CD4-positive, alpha-beta T cell treated with Interleukin-6 for 4 hours (primary cell): Measurements from ENCODE around the gene FSTL3.
"Not testable (repeated sequence)": the region's sequence is repeated elsewhere in the genome, so short reads cannot be mapped to it uniquely, and the experiment has no call there.

ENCODE experiments used
- DNase-seq: peaks from one replicate; pipeline ENCODE4 v3.0.0-alpha.2; 2020; ENCODE audit warnings: mixed read lengths

Gene FSTL3

DNA sequence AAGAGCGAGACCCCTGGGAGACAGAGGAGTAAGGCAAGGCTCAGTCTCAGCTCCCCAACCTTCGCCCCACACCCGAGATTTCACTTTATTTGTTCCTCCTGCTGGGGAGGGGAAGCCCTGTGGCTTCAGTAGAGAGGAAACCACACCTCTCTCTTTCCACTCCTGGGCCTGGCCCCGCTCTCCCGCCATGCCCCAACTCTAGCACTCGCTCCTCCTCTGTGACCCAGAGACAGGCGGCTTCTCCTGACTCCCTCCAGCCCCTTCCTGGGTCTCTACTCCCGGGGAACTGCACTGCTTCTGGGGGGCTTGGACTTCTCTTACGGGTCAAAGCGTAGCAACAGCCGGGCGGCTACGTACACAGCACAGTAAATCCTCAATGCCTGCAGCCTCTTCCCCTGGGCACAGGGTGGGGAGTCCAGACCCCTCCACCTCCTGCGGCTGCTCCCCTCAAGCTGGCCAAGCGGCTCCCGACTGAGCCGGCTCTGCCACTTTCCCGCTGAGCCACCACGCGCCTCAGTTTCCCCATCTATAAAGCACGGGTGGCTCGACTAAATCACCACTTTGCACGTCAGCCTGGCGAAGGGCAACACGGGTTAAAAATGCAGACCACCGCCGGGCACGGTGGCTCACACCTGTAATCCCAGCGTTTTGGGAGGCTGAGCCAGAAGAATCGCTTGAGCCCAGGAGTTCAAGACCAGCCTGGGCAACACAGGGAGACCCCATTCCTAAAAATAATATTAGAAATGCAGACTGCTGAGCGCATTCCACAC, 14.6 kb upstream of the FSTL3 start:
- peak; percentile 73 for DNase-seq

DNA sequence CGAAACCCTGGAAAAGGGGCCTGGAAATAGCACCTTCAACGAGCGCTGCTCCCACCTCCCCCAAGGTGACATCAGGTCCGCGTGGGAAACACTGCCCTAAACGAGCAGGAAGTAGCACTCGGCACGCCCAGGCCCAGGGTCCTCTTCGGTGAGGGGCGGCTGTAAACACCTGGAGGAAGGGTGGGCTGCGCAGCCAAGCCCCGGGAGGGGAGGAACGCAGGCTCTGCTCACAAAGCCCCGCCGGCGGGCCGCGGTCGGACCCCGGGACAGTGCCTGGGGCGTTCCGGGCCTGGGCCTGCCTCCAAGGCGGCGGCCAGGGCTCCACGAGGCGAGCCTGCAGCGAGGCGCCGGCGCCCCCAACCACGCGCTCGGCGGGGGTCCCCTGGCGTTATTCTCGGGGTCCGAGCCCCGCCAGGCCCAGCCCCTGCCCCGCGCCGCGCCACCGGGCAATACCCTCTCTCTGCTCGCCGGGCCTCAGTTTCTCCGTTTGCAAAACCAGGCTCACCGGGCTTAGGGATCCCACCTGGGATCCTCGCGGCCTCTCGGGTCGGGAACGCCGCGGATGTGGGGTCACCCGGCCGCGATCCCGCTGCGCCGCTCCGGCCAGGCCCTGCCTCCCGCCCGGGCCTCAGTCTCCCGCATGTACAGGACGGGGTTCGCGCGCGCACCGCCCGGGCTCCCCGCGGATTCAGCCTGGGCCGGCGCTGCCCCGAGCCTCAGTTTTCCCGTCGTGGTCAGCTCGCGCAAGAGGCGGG, 13.8 kb upstream of the FSTL3 start:
- peak; percentile 81 for DNase-seq

DNA sequence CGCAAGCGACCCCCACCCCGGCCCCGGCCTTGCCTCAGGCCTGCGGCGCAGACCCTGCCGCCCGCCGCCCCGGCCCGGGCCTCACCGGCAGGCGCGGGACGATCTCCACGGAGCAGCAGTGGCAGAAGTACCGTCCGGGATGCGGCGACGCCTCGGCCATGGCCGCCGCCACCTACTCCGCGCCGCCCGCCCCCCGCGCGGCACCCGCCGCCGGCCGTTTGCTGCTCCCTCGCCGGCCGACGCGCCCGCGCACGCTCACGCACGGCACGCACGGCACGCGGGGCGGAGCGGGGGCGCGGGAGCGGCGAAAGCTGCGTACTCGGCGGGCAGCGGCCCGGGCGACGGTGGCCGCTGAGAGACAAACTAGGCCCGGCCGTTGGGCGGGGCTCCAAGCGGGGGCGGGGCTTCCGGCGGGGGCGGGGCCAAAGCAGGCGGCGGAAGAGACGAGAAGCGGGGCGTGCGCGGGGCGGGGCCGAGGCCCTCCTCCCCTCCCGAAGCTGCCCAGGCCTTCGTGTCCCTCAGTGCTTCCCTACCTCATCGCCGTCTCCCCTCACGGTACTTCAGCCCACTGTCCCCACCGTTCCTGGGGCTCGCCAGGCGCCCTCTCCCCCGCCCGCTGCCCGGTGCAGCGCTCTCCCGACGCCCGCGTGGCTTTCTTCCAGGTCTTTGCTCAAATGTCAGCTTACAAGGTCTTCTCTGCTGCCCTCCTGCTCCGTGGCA, 13.1 kb upstream of the FSTL3 start, which contains the start of gene RNF126:
Gene RNF126, minus strand, starts transcription at position 253 of the 720 bp plus-strand sequence. Its CDS starts 93 bp downstream, at position 160.
- peak; percentile 96 for DNase-seq

GRCh38 chr19:663682-664117, 12.5 kb upstream of the FSTL3 start:
- no peak for DNase-seq

DNA sequence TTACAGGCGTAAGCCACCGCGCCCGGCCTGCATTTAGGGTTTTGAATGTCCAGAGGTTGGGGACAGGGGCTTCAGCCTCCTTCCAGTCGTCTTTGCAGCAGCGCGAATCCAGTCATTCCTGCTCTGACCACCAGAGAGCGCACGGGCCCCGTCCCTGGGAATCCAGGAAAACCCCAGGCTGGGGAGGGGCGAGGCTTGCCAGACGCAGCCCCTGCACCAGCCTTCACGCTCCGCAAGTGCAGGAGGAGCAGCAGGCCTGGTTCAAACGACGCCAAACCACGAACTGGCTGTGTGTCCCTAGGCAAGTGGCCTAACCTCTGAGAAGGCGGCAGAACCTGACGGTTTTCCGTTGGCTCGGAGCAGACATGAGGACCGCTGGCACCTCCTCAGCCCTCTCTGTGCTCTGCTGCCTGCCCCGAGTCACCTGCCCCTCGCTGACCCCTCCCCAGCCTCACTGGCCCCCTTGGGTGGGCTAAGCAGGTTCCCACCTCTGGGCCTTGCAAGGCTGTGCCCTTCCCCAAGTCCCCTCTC, 11.2 kb upstream of the FSTL3 start:
- peak; percentile 86 for DNase-seq

DNA sequence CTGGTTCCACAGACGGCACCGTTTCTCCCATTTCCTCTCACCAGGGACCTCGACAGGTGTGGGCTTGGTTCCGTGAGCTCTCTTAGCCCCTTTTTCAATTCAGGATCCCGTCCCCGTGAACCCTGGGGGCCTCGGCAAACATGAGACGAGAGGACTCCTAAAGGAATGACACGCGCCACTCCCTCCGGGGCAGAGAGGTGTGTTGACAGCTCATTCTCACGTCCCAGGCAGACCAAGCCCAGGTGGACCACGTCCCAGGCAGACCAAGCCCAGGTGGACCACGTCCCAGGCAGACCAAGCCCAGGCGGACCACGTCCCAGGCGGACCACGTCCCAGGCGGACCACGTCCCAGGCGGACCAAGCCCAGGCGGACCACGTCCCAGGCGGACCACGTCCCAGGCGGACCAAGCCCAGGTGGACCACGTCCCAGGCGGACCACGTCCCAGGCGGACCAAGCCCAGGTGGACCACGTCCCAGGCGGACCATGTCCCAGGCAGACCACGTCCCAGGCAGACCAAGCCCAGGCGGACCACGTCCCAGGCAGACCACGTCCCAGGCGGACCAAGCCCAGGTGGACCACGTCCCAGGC, 9.1 kb upstream of the FSTL3 start:
- not testable (repeated sequence) for DNase-seq

GRCh38 chr19:668675-669434, 7.3 kb upstream of the FSTL3 start:
- DNase-seq = not testable (repeated sequence)

DNA sequence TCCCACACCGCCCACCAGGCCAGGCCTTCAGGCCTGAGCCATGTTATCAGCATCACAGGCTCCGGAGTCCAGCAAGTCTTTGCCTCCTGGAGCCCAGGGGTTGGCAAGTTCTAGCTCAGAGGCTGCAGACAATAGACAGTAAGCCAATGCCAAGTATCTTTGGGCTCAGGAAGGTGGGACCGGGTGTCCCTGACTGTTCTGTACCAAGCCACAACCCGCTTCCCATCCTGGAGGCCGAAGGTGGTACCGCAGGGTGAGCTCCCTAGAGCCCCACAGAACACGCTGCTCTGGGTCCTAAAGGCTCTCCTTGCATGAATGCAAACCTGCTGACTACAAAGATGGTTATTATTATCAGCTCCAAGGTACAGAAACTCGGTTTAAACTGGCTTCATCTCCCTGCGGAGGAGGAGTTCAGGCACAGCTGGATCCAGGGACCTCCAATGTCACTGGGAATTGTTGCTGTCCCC, 5.5 kb upstream of the FSTL3 start:
- DNase-seq = no peak

- no peak for DNase-seq
These were observed 1.7 kb upstream of the FSTL3 start for GRCh38 chr19:674282-675151.

GRCh38 chr19:676007-676338, 219 bp upstream of the FSTL3 start:
- DNase-seq = no peak

- no peak for DNase-seq
These were observed 1.0 kb downstream of the FSTL3 start for GRCh38 chr19:677201-677600.

- DNase-seq = no peak
These were observed 1.6 kb downstream of the FSTL3 start for GRCh38 chr19:677601-678436.

DNA sequence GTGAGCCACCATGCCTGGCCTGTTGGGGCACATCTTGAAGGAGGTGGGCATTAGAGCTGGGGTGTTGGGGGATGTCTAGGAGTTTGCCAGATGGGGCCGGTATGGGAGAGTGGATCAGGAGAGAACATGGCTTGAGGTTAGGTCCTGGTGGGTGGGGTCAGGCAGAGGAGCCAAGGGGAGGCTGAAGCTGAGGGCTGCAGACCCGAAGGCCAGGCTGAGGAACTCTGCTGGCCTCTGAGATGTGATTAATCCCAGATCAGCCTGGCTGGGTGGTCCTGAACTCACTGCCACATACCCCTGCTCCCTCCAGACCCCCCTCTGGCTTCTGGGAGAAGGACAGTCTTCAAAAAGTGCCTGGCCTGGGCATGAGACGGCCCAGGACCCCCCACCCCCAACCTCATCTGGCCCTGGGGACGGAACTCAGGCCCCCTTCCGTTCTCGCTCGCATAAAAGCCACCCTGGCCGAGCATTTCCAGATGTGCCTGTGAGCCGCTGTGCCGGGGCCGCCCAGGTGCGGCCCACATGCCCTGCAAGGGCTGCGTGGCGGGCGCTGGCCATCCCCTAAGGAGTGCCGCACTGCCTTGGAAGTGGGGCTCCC, 2.7 kb downstream of the FSTL3 start:
- no peak for DNase-seq

- peak; percentile 46 for DNase-seq
These were observed 3.5 kb downstream of the FSTL3 start for GRCh38 chr19:679418-680286.

DNA sequence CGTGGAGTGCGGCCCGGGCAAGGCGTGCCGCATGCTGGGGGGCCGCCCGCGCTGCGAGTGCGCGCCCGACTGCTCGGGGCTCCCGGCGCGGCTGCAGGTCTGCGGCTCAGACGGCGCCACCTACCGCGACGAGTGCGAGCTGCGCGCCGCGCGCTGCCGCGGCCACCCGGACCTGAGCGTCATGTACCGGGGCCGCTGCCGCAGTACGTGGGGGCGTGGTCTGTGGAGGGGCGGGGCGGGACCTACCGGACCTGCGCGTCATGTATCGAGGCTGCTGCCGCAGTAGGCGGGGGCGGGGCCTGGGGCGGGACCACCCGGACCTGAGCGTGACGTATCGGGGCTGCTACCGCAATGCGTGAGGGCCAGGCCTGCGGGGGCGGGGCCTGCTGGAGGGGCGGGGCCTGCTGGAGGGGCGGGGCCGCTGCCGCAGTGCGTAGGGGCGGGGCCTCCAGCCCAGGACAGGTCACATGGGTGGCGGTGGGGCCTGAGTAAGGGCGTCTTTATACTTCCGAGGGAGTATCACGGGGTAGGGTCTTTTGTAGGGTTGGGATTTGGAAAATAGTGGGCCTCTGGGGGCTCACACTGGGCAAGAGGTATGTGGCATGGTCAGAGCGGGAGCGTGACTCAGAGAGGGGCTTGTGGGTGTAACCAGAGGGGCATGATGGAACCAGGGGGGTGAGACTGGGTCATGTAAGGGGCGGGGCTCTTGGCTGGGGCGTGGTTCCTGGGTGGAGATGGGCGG, 4.3 kb downstream of the FSTL3 start:
- DNase-seq = peak; percentile 100

GRCh38 chr19:681029-682019, 5.1 kb downstream of the FSTL3 start:
- DNase-seq = peak; percentile 88
